HG02610 (cell line): ENCODE data around the gene LRMDA.

Source experiments
- ATAC-seq: cut with Tn5 transposase; IDR thresholded peaks from one replicate; pipeline ENCODE4 v1.9.1; 2021; ENCODE audit warnings: mild to moderate bottlenecking, moderate library complexity; ENCODE audit not compliant: unreplicated experiment

The LRMDA gene

GRCh38 chr10:75443362-75443761, 11.9 kb downstream of the LRMDA start:
- ATAC-seq = no peak

- no peak for ATAC-seq
These were observed 13.5 kb downstream of the LRMDA start for GRCh38 chr10:75444781-75445386.

- ATAC-seq = no peak
These were observed 15.1 kb downstream of the LRMDA start for GRCh38 chr10:75446508-75446907.

GRCh38 chr10:75448166-75448565, 16.7 kb downstream of the LRMDA start:
- no peak for ATAC-seq

- ATAC-seq = no peak
These were observed 18.1 kb downstream of the LRMDA start for GRCh38 chr10:75449382-75450074.

GRCh38 chr10:75450075-75450445, 18.6 kb downstream of the LRMDA start:
- no peak for ATAC-seq

GRCh38 chr10:75450644-75451640, 19.5 kb downstream of the LRMDA start:
- no peak for ATAC-seq

- no peak for ATAC-seq
These were observed 20.4 kb downstream of the LRMDA start for GRCh38 chr10:75451831-75452230.

GRCh38 chr10:75452997-75453396, 21.6 kb downstream of the LRMDA start:
- ATAC-seq = no peak

GRCh38 chr10:75456122-75456521, 24.7 kb downstream of the LRMDA start:
- no peak for ATAC-seq

- no peak for ATAC-seq
These were observed 28.6 kb downstream of the LRMDA start for GRCh38 chr10:75460059-75460458.

- ATAC-seq = no peak
These were observed 30.5 kb downstream of the LRMDA start for GRCh38 chr10:75461672-75462649.

- ATAC-seq = no peak
These were observed 31.4 kb downstream of the LRMDA start for GRCh38 chr10:75462865-75463264.

GRCh38 chr10:75464478-75465449, 33.3 kb downstream of the LRMDA start:
- no peak for ATAC-seq

GRCh38 chr10:75465450-75465827, 34.0 kb downstream of the LRMDA start:
- ATAC-seq = no peak

- ATAC-seq = no peak
These were observed 34.6 kb downstream of the LRMDA start for GRCh38 chr10:75466001-75466400.

- ATAC-seq = no peak
These were observed 35.5 kb downstream of the LRMDA start for GRCh38 chr10:75466886-75467285.

- ATAC-seq = no peak
These were observed 37.2 kb downstream of the LRMDA start for GRCh38 chr10:75468612-75469005.

GRCh38 chr10:75469006-75469616, 37.7 kb downstream of the LRMDA start:
- ATAC-seq = no peak
